Endothelial cell of umbilical vein (primary cell): ENCODE data around the gene DYNLT2. TPM values are rescaled to one million over a fixed set of nuclear protein-coding genes. Genes with fewer than 3 reads are reported as not detected.
A peak's percentile ranks its signal among the peaks of the same experiment; 100 is the strongest.

Source experiments
- BruUV-seq: library from RNA; stranded (reverse); fragments of 400-500 nt; replicated peaks from 2 replicates; lab custom pipeline; 2021; lab: Mats Ljungman, UMichigan
- CTCF ChIA-PET: fragments of 300-600, 350-600 bp; sonication (Branson Sonifier 250); formaldehyde crosslinking; loops from one replicate; lab custom pipeline; 2021; ENCODE audit warnings: antibody characterized with exemption, inconsistent platforms; lab: Charles Lee
- POLR2A ChIA-PET: fragments of 300-600, 350-600 bp; sonication (Branson Sonifier 250); formaldehyde crosslinking; loops from one replicate; lab custom pipeline; 2021; ENCODE audit warnings: antibody characterized with exemption, inconsistent platforms; lab: Charles Lee
- DNase-seq: peaks from one replicate; pipeline ENCODE4 v3.0.0-alpha.2; 2011; ENCODE audit warnings: low read depth, low spot score
- FAIRE-seq: peaks from 2 replicates; lab custom pipeline; 2011; peaks lifted over from hg19 to GRCh38; lab: Jason Lieb, UNC
- H2AFZ ChIP-seq: 2 replicates; pipeline ENCODE4 v1.6.0; 2012; ENCODE audit warnings: low read depth, low read length, control low read depth, inconsistent platforms
- H3K27ac ChIP-seq: 2 replicates; pipeline ENCODE4 v1.5.1; 2011; ENCODE audit warnings: low read depth, mild to moderate bottlenecking, control low read depth, low read length, moderate library complexity; ENCODE audit not compliant: insufficient read depth
- H3K27me3 ChIP-seq, 2 experiments: 2 replicates each; pipeline versions ENCODE4 v1.6.0 to v1.6.1; 2011; ENCODE audit warnings: low read length in 2 of 2, mixed read lengths in 1 of 2; ENCODE audit not compliant: control insufficient read depth in 2 of 2, insufficient read depth in 2 of 2
- H3K36me3 ChIP-seq, 2 experiments: 2 replicates in 1 of 2; 3 replicates in 1 of 2; pipeline ENCODE4 v1.5.1; 2011; ENCODE audit warnings: low read length in 2 of 2, mild to moderate bottlenecking in 1 of 2, moderate library complexity in 1 of 2; ENCODE audit not compliant: control insufficient read depth in 2 of 2, insufficient read depth in 2 of 2; ENCODE audit errors: extremely low read depth in 1 of 2
- H3K4me1 ChIP-seq: 3 replicates; pipeline ENCODE4 v1.5.1; 2011; ENCODE audit warnings: mild to moderate bottlenecking, low read length; ENCODE audit not compliant: control insufficient read depth, insufficient read depth; ENCODE audit errors: extremely low read depth
- H3K4me2 ChIP-seq: 2 replicates; pipeline ENCODE4 v1.6.1; 2011; ENCODE audit warnings: low read length, control low read depth, mixed read lengths; ENCODE audit not compliant: insufficient read depth
- H3K4me3 ChIP-seq, 3 experiments: fragments of 200-600 bp in 1 of 3; sonication (generic), shearing (Covaris generic) in 1 of 3; replicated peaks in 1 of 3; 2 replicates each; pipeline ENCODE4 v1.5.1; 2011 to 2016; ENCODE audit warnings: control low read depth in 3 of 3, low read length in 3 of 3, mild to moderate bottlenecking in 2 of 3, inconsistent platforms in 1 of 3, low read depth in 1 of 3, moderate library complexity in 1 of 3; ENCODE audit not compliant: insufficient read depth in 1 of 3
- H3K79me2 ChIP-seq: 2 replicates; pipeline ENCODE4 v1.6.0; 2012; ENCODE audit warnings: low read length, inconsistent platforms; ENCODE audit not compliant: control insufficient read depth, insufficient read depth
- H3K9ac ChIP-seq: replicated peaks from 2 replicates; pipeline ENCODE3; 2011; ENCODE audit warnings: low read length, control low read depth; ENCODE audit not compliant: insufficient read depth; ENCODE audit errors: extremely low read depth
- H3K9me1 ChIP-seq: replicated peaks from 3 replicates; pipeline ENCODE4 v1.6.0; 2011; ENCODE audit warnings: mild to moderate bottlenecking, low read length; ENCODE audit not compliant: control insufficient read depth, insufficient read depth; ENCODE audit errors: extremely low read depth
- H3K9me3 ChIP-seq: replicated peaks from 2 replicates; pipeline ENCODE4 v1.5.1; 2012; ENCODE audit warnings: low read length, inconsistent platforms; ENCODE audit not compliant: control insufficient read depth, insufficient read depth
- H4K20me1 ChIP-seq: replicated peaks from 2 replicates; pipeline ENCODE3; 2011; ENCODE audit warnings: mild to moderate bottlenecking, low read length; ENCODE audit not compliant: control insufficient read depth, insufficient read depth; ENCODE audit errors: extremely low read depth
- CTCF ChIP-seq, 2 donors: IDR thresholded peaks; 1 replicate in 1 of 2; 2 replicates in 1 of 2; pipeline ENCODE4 v1.5.1; 2011; ENCODE audit warnings: low read length in 2 of 2, mild to moderate bottlenecking in 2 of 2, moderate library complexity in 2 of 2, control low read depth in 1 of 2, inconsistent platforms in 1 of 2, low read depth in 1 of 2; ENCODE audit not compliant: insufficient read depth in 1 of 2; ENCODE audit errors: extremely low read depth in 1 of 2
- EZH2 ChIP-seq: IDR thresholded peaks from 2 replicates; pipeline ENCODE4 v1.6.1; 2012; ENCODE audit warnings: borderline replicate concordance, low read depth, mild to moderate bottlenecking, moderate library complexity, low read length, inconsistent platforms; ENCODE audit not compliant: severe bottlenecking
- FOS ChIP-seq: IDR thresholded peaks from 2 replicates; pipeline ENCODE4 v1.6.1; 2011; ENCODE audit warnings: mild to moderate bottlenecking, low read length, moderate library complexity, borderline replicate concordance; ENCODE audit not compliant: insufficient read depth
- GATA2 ChIP-seq: IDR thresholded peaks from 2 replicates; pipeline ENCODE4 v1.7.0; 2011; ENCODE audit warnings: low read depth, mild to moderate bottlenecking, moderate library complexity, mixed read lengths, low read length; ENCODE audit not compliant: insufficient read length, insufficient read depth
- JUN ChIP-seq: IDR thresholded peaks from 2 replicates; pipeline ENCODE4 v1.6.1; 2011; ENCODE audit warnings: borderline replicate concordance, low read depth; ENCODE audit not compliant: insufficient read length, insufficient read depth
- MYC ChIP-seq: IDR thresholded peaks from one replicate; pipeline ENCODE4 v1.6.1; 2011; ENCODE audit warnings: mild to moderate bottlenecking, low read depth, low read length
- POLR2A ChIP-seq: IDR thresholded peaks from 2 replicates; pipeline ENCODE4 v1.6.1; 2012; ENCODE audit warnings: low read depth, mild to moderate bottlenecking, control low read depth, low read length
- POLR2AphosphoS5 ChIP-seq: IDR thresholded peaks from 2 replicates; pipeline ENCODE4 v1.6.1; 2012; ENCODE audit warnings: low read depth, mild to moderate bottlenecking, control low read depth, low read length, moderate library complexity; ENCODE audit not compliant: insufficient read depth
- dilution Hi-C: fragments of 300-500 bp; cut with MboI; formaldehyde crosslinking; loops from one replicate; pipeline ENCODE4 v1.15.0; 2019; ENCODE audit warnings: low sequenced_read_pairs; ENCODE audit not compliant: extremely low pct_ligation_motif_present
- intact Hi-C: fragments of 100-400 bp; cut with micrococcal nuclease; formaldehyde crosslinking; loops from one replicate; pipeline ENCODE4 v1.10.0; 2022
- polyA plus RNA-seq, 4 experiments: library from polyadenylated mRNA; depleted of rRNA in 3 of 4; stranded (reverse) in 3 of 4; unstranded in 1 of 4; fragments of >200 nt; gene quantifications; 2 replicates each; pipeline versions ENCODE4 v1.2.1 to v1.2.3, GENCODE V29; 2011 to 2012; ENCODE audit warnings: missing spikeins in 1 of 4
- total RNA-seq: library from RNA; stranded (reverse); gene quantifications from 2 replicates; pipeline ENCODE4 v1.2.3, GENCODE V29; 2021
- TF ChIP-seq, protein P1 (sequence below): IDR thresholded peaks from 2 replicates; pipeline ENCODE4 v1.6.1; 2011; ENCODE audit not compliant: insufficient read depth, insufficient read length

The DYNLT2 gene
- total and polyA plus RNA-seq, 2 donors (not counting 3 experiments of a cell fraction or from before 2014, with no cell fraction given) = 0.39 to 0.88 TPM

DNA sequence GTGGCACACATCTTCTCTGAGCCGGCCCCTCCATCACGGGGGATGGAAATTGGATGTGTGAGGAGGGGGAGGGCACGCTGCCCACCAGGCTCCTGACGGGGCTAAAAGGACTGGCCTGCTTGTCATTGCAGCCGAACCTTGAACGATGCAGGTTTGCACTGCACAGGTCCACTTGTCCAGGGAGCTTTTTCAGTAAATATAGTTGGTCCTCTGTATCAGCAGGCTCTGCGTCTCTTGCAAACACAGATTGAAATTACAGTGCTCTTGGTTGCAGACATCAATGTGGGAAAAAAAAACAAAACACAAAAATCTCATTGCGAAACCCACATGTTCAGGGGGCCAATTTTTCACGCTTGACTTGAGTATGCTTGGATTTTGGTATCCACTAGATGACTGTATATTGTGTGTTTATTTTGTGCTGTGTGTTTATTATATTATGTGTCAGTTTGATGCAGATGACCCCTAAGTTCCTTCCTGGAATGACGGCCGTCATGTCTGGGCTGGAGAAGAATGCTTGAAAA, 29.3 kb upstream of the DYNLT2 start:
- BruUV-seq = no TSS peak
- peaks cover 10% of the 10 kb centered on the region for H3K4me1 ChIP-seq
- FAIRE-seq = peak; percentile 61
- no peak overlapping the region for H3K4me2 ChIP-seq
- no peaks in the 10 kb centered on the region for H3K9me3 ChIP-seq
- H3K9ac ChIP-seq = no peak overlapping the region
- no peak overlapping the region for H3K27ac ChIP-seq
- no peaks in the 10 kb centered on the region for H4K20me1 ChIP-seq
- no peaks in the 10 kb centered on the region for H3K9me1 ChIP-seq
- peak; percentile 28 for DNase-seq
- no peaks in the 10 kb centered on the region for H3K27me3 ChIP-seq
- H3K36me3 ChIP-seq = peaks cover 0 to 5% of the 10 kb centered on the region in 2 experiments
- no peak overlapping the region for H2AFZ ChIP-seq
- H3K79me2 ChIP-seq = no peaks in the 10 kb centered on the region
- POLR2A ChIA-PET = no interaction called here
- intact Hi-C loops = no loop called here
- CTCF ChIA-PET = interaction anchor here (1.1 to 1.9 kb wide), 2 partner anchors 10 to 269 kb away, joined by 3 to 8 read pairs; no protein-coding TSS in a partner anchor
- no peak for TF ChIP-seq JUN
- no peak for TF ChIP-seq GATA2
- no peak for TF ChIP-seq POLR2AphosphoS5
- TF ChIP-seq, protein P1, sequence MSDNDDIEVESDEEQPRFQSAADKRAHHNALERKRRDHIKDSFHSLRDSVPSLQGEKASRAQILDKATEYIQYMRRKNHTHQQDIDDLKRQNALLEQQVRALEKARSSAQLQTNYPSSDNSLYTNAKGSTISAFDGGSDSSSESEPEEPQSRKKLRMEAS = no peak
- TF ChIP-seq CTCF (IDR thresholded peaks at IDR 0.05; ENCODE audit: extremely low read depth in 1 of 2, insufficient read depth in 1 of 2, low read depth in 1 of 2, low read length in 2 of 2) = no peak
- TF ChIP-seq EZH2 = no peak
- TF ChIP-seq POLR2A = no peak
- TF ChIP-seq FOS = no peak
- TF ChIP-seq MYC = no peak
- no peak overlapping the region for H3K4me3 ChIP-seq
- dilution Hi-C loops = no loop called here
